GM23338 (cell line): Measurements from ENCODE around the gene FUT1. TPM values are rescaled to one million over a fixed set of nuclear protein-coding genes. Genes with fewer than 3 reads are reported as not detected.
A peak's percentile ranks its signal among the peaks of the same experiment; 100 is the strongest.

Experiments
- ATAC-seq: fragments of 200-7000 bp; cut with Tn5 transposase; 3 replicates; pipeline ENCODE4 v1.9.1; 2020
- DNase-seq: peaks from one replicate; pipeline ENCODE4 v3.0.0-alpha.2; 2015; ENCODE audit warnings: low spot score
- H2AFZ ChIP-seq: fragments of 200-600 bp; sonication (generic); 2 replicates; pipeline ENCODE4 v1.8.0; 2016; ENCODE audit warnings: antibody characterized with exemption, mild to moderate bottlenecking, moderate library complexity
- H3F3A ChIP-seq: fragments of 200-600 bp; sonication (generic); replicated peaks from 2 replicates; pipeline ENCODE4 v1.8.0; 2017; ENCODE audit warnings: antibody characterized with exemption, mixed run types, low read depth
- H3K27ac ChIP-seq: fragments of 200-600 bp; sonication (generic); 2 replicates; pipeline ENCODE4 v1.6.1; 2016; ENCODE audit warnings: low read depth
- H3K27me3 ChIP-seq: fragments of 200-600 bp; sonication (generic); 2 replicates; pipeline ENCODE4 v1.8.0; 2016; ENCODE audit warnings: mild to moderate bottlenecking, mixed run types, moderate library complexity; ENCODE audit not compliant: insufficient read depth
- H3K36me3 ChIP-seq: fragments of 200-600 bp; sonication (generic); 2 replicates; pipeline ENCODE4 v1.8.0; 2016; ENCODE audit warnings: mild to moderate bottlenecking; ENCODE audit not compliant: insufficient read depth
- H3K4me1 ChIP-seq: fragments of 200-600 bp; sonication (generic); 2 replicates; pipeline ENCODE4 v1.8.0; 2016; ENCODE audit warnings: mild to moderate bottlenecking, moderate library complexity; ENCODE audit not compliant: insufficient read depth
- H3K4me2 ChIP-seq: fragments of 200-600 bp; sonication (generic); 2 replicates; pipeline ENCODE4 v1.7.1; 2017; ENCODE audit warnings: mixed run types
- H3K4me3 ChIP-seq: fragments of 200-600 bp; sonication (generic); 2 replicates; pipeline ENCODE4 v1.6.1; 2016; ENCODE audit warnings: mixed run types
- H3K79me2 ChIP-seq: fragments of 200-600 bp; sonication (generic); replicated peaks from 2 replicates; pipeline ENCODE4 v1.8.0; 2017; ENCODE audit warnings: mild to moderate bottlenecking; ENCODE audit not compliant: insufficient read depth
- H3K9me2 ChIP-seq: fragments of 200-600 bp; sonication (generic); 2 replicates; pipeline ENCODE4 v1.8.0; 2017; ENCODE audit not compliant: insufficient read depth
- H4K20me1 ChIP-seq: fragments of 200-600 bp; sonication (generic); replicated peaks from 2 replicates; pipeline ENCODE4 v1.8.0; 2017; ENCODE audit warnings: mild to moderate bottlenecking; ENCODE audit not compliant: insufficient read depth
- H3K27ac Mint-ChIP-seq: 2 replicates; pipeline ENCODE4 v1.8.0; 2020; ENCODE audit warnings: inconsistent platforms, mild to moderate bottlenecking, moderate library complexity, mixed read lengths
- H3K27me3 Mint-ChIP-seq: 3 replicates; pipeline ENCODE4 v1.8.0; 2022; ENCODE audit warnings: low read depth, mild to moderate bottlenecking, moderate library complexity, mixed read lengths, inconsistent platforms; ENCODE audit not compliant: insufficient read depth, poor library complexity
- H3K36me3 Mint-ChIP-seq: 3 replicates; pipeline ENCODE4 v1.8.0; 2021; ENCODE audit warnings: low read depth, mild to moderate bottlenecking, inconsistent platforms, moderate library complexity, mixed read lengths
- H3K4me1 Mint-ChIP-seq: 3 replicates; pipeline ENCODE4 v1.8.0; 2020; ENCODE audit warnings: mild to moderate bottlenecking, inconsistent platforms, mixed read lengths
- H3K4me3 Mint-ChIP-seq: 3 replicates; pipeline ENCODE4 v1.8.0; 2021; ENCODE audit warnings: moderate library complexity, mild to moderate bottlenecking, inconsistent platforms, mixed read lengths
- H3K9me3 Mint-ChIP-seq: 3 replicates; pipeline ENCODE4 v1.8.0; 2020; ENCODE audit warnings: moderate library complexity, mild to moderate bottlenecking, inconsistent platforms, mixed read lengths
- CREB1 ChIP-seq: fragments of 250-450 bp; sonication (Bioruptor Pico); IDR thresholded peaks from 2 replicates; pipeline ENCODE4 v1.5.0; 2020; ENCODE audit warnings: low read depth, mild to moderate bottlenecking, moderate library complexity
- EZH2phosphoT487 ChIP-seq: fragments of 200-600 bp; sonication (generic); IDR thresholded peaks from one replicate; pipeline ENCODE4 v1.8.1; 2018; ENCODE audit warnings: antibody characterized with exemption; ENCODE audit not compliant: unreplicated experiment
- STAT1 ChIP-seq: IDR thresholded peaks from one replicate; pipeline ENCODE4 v1.6.1; 2016; ENCODE audit warnings: antibody characterized with exemption; ENCODE audit not compliant: unreplicated experiment
- polyA plus RNA-seq: library from polyadenylated mRNA; unstranded; fragments of >200 nt; fragmentation: Nextera tagmentation; extraction: Ambion mirVana; gene quantifications from 2 replicates; pipeline ENCODE4 v1.2.1, GENCODE V29; 2016
- total RNA-seq: library from RNA; depleted of rRNA; stranded (reverse); fragments of >200 nt; shearing (Covaris generic); gene quantifications from 2 replicates; pipeline ENCODE4 v1.2.3, GENCODE V29; 2014
- TF ChIP-seq, protein P1 (sequence below), 2 experiments: fragments of 200-600 bp in 1 of 2; sonication (generic) in 1 of 2; conservative IDR thresholded peaks; 2 replicates each; pipeline versions ENCODE4 v1.5.1 to v1.6.1; 2016 to 2017; ENCODE audit warnings: antibody characterized with exemption in 2 of 2, low read depth in 2 of 2, mild to moderate bottlenecking in 2 of 2, moderate library complexity in 1 of 2
- TF ChIP-seq, protein P2 (sequence below): fragments of 250-450 bp; sonication (Bioruptor Pico); IDR thresholded peaks from 2 replicates; pipeline ENCODE4 v1.5.0; 2020; ENCODE audit warnings: mild to moderate bottlenecking, moderate library complexity

FUT1 gene
- total and polyA plus RNA-seq, 2 experiments from 2014 or later = 4.4 to 20.8 TPM

DNA sequence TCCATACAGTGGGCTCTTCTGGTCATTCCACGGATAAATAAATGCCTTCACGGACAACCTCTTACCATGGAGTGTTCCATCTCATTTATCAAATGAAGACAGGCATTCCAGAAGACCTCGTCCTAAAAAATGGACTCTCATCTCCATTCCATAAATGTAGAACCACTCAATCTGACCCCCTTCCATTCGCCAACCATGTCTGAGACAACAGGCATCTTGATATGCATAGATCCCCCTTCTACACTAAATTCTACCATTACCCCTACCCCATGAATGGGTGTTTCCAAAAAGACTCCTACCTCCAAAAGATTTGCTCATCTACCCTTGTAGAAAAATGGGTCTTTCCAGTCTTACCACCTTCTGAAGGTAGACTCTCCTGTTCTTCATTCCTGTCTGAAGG, 21.0 kb downstream of the FUT1 start:
- Histone ChIP-seq H3K79me2 (no peaks in the 10 kb centered on the region), H3K36me3 (no peaks in the 10 kb centered on the region), H3F3A (peaks cover 7% of the 10 kb centered on the region; the same call in 1 of the 2 replicates), H3K4me3 (no peak overlapping the region), H2AFZ (no peak overlapping the region), H3K4me2 (no peak overlapping the region), H4K20me1 (no peaks in the 10 kb centered on the region; the same call in 1 of the 2 replicates), H3K27ac (no peak overlapping the region), H3K27me3 (peaks cover 15% of the 10 kb centered on the region; the same call in 1 of the 2 replicates), H3K9me2 (peaks cover 2% of the 10 kb centered on the region; the same call in 1 of the 2 replicates), H3K4me1 (peaks cover 5% of the 10 kb centered on the region; the same call in 1 of the 2 replicates)
- Mint-ChIP-seq H3K9me3 (no peaks in the 10 kb centered on the region; the same call in 2 of the 3 replicates), H3K4me1 (peaks cover 4% of the 10 kb centered on the region; the same call in 2 of the 3 replicates), H3K27me3 (peaks cover 20% of the 10 kb centered on the region), H3K36me3 (peaks cover 6% of the 10 kb centered on the region; the same call in 2 of the 3 replicates), H3K4me3 (no peak overlapping the region; the same call in 2 of the 3 replicates), H3K27ac (no peak overlapping the region)
- no peak for DNase-seq
- TF ChIP-seq EZH2phosphoT487 = no peak
- no peak for TF ChIP-seq STAT1
- ATAC-seq = no peak

DNA sequence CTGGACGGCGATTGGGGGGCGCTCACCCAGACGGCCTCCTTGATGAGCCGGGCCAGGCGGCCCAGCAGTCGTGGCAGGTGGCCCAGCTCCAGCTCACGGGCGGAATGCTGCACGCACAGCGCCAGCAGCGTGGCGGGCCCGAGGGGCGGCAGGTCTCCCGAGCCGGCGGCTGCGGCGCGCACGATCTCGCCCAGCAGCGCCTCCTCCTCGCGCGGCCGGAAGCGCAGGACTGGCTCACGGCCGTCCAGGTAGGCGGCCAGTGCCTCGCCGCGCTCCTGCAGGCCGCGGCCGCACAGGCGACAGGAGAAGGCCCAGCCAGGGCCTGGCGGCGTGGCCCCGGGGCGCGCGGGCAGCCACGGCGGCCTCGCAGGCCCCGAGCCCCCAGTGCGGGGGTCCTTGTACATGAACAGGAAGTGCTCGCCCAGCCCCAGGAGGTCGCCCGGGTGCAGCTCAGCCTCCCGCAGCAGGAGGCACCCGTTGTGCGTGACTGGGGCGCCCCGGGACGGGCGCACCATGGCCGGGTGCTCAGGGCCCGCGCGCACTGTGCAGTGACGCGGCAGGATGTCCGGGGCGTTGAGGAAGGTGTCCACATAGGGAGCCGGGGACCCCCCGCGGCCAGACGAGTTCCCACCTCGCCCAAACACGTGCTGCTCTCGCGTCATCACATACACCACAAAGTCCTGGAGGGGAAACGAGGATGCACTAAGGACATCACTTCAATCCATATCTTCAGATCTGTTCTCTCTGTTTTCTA, 23.4 kb downstream of the FUT1 start:
- TF ChIP-seq CREB1 (no peak), STAT1 (no peak)
- TF ChIP-seq, protein P1, sequence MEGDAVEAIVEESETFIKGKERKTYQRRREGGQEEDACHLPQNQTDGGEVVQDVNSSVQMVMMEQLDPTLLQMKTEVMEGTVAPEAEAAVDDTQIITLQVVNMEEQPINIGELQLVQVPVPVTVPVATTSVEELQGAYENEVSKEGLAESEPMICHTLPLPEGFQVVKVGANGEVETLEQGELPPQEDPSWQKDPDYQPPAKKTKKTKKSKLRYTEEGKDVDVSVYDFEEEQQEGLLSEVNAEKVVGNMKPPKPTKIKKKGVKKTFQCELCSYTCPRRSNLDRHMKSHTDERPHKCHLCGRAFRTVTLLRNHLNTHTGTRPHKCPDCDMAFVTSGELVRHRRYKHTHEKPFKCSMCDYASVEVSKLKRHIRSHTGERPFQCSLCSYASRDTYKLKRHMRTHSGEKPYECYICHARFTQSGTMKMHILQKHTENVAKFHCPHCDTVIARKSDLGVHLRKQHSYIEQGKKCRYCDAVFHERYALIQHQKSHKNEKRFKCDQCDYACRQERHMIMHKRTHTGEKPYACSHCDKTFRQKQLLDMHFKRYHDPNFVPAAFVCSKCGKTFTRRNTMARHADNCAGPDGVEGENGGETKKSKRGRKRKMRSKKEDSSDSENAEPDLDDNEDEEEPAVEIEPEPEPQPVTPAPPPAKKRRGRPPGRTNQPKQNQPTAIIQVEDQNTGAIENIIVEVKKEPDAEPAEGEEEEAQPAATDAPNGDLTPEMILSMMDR (conservative IDR thresholded peaks at IDR 0.05; ENCODE audit: low read depth in 2 of 2) = peak in 1 of 2 experiments; percentile 20; a peak in 1 of 4 replicates
- TF ChIP-seq, protein P2, sequence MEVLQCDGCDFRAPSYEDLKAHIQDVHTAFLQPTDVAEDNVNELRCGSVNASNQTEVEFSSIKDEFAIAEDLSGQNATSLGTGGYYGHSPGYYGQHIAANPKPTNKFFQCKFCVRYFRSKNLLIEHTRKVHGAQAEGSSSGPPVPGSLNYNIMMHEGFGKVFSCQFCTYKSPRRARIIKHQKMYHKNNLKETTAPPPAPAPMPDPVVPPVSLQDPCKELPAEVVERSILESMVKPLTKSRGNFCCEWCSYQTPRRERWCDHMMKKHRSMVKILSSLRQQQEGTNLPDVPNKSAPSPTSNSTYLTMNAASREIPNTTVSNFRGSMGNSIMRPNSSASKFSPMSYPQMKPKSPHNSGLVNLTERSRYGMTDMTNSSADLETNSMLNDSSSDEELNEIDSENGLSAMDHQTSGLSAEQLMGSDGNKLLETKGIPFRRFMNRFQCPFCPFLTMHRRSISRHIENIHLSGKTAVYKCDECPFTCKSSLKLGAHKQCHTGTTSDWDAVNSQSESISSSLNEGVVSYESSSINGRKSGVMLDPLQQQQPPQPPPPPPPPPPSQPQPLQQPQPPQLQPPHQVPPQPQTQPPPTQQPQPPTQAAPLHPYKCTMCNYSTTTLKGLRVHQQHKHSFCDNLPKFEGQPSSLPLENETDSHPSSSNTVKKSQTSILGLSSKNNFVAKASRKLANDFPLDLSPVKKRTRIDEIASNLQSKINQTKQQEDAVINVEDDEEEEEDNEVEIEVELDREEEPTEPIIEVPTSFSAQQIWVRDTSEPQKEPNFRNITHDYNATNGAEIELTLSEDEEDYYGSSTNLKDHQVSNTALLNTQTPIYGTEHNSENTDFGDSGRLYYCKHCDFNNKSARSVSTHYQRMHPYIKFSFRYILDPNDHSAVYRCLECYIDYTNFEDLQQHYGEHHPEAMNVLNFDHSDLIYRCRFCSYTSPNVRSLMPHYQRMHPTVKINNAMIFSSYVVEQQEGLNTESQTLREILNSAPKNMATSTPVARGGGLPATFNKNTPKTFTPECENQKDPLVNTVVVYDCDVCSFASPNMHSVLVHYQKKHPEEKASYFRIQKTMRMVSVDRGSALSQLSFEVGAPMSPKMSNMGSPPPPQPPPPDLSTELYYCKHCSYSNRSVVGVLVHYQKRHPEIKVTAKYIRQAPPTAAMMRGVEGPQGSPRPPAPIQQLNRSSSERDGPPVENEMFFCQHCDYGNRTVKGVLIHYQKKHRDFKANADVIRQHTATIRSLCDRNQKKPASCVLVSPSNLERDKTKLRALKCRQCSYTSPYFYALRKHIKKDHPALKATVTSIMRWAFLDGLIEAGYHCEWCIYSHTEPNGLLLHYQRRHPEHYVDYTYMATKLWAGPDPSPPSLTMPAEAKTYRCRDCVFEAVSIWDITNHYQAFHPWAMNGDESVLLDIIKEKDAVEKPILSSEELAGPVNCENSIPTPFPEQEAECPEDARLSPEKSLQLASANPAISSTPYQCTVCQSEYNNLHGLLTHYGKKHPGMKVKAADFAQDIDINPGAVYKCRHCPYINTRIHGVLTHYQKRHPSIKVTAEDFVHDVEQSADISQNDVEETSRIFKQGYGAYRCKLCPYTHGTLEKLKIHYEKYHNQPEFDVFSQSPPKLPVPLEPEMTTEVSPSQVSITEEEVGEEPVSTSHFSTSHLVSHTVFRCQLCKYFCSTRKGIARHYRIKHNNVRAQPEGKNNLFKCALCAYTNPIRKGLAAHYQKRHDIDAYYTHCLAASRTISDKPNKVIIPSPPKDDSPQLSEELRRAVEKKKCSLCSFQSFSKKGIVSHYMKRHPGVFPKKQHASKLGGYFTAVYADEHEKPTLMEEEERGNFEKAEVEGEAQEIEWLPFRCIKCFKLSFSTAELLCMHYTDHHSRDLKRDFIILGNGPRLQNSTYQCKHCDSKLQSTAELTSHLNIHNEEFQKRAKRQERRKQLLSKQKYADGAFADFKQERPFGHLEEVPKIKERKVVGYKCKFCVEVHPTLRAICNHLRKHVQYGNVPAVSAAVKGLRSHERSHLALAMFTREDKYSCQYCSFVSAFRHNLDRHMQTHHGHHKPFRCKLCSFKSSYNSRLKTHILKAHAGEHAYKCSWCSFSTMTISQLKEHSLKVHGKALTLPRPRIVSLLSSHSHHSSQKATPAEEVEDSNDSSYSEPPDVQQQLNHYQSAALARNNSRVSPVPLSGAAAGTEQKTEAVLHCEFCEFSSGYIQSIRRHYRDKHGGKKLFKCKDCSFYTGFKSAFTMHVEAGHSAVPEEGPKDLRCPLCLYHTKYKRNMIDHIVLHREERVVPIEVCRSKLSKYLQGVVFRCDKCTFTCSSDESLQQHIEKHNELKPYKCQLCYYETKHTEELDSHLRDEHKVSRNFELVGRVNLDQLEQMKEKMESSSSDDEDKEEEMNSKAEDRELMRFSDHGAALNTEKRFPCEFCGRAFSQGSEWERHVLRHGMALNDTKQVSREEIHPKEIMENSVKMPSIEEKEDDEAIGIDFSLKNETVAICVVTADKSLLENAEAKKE (CRISPR knock-in tag) = no peak
- Mint-ChIP-seq H3K27ac (no peak overlapping the region), H3K36me3 (peaks cover 5% of the 10 kb centered on the region; the same call in 2 of the 3 replicates), H3K4me3 (peak overlapping the region; percentile 43; the same call in 1 of the 3 replicates), H3K4me1 (peaks cover 6% of the 10 kb centered on the region), H3K9me3 (no peaks in the 10 kb centered on the region; the same call in 2 of the 3 replicates), H3K27me3 (peaks cover 15% of the 10 kb centered on the region)
- ATAC-seq (peak; percentile 88), DNase-seq (peak; percentile 75)
- Histone ChIP-seq H2AFZ (peak overlapping the region; percentile 96), H3K36me3 (no peaks in the 10 kb centered on the region), H3K27me3 (peaks cover 15% of the 10 kb centered on the region; the same call in 1 of the 2 replicates), H3F3A (0 out of 2 replicates have a peak, but pooled peaks cover 3% of the 10 kb centered on the region), H3K9me2 (no peaks in the 10 kb centered on the region), H3K4me2 (peak overlapping the region; percentile 83), H3K4me3 (peak overlapping the region; percentile 64), H4K20me1 (no peaks in the 10 kb centered on the region; the same call in 1 of the 2 replicates), H3K79me2 (no peaks in the 10 kb centered on the region), H3K27ac (no peak overlapping the region), H3K4me1 (peaks cover 5% of the 10 kb centered on the region; the same call in 1 of the 2 replicates)
